B cell (primary cell): ENCODE measurements around the gene SH2D4B. TPM values are rescaled to one million over a fixed set of nuclear protein-coding genes. Genes with fewer than 3 reads are reported as not detected.
"Not testable (repeated sequence)": the region's sequence is repeated elsewhere in the genome, so short reads cannot be mapped to it uniquely, and the experiment has no call there.

Source experiments
- ATAC-seq: fragments of 200-7000 bp; cut with Tn5 transposase; one replicate; pipeline ENCODE4 v1.10.0; 2021; ENCODE audit warnings: low read depth, mild to moderate bottlenecking, moderate number of reproducible peaks, moderate library complexity
- CTCF ChIA-PET: fragments of 350-600 bp; sonication (Branson Sonifier 250); formaldehyde crosslinking; loops from one replicate; lab custom pipeline; 2021; ENCODE audit warnings: antibody characterized with exemption, inconsistent platforms; lab: Charles Lee
- POLR2A ChIA-PET: fragments of 350-600 bp; sonication (Branson Sonifier 250); formaldehyde crosslinking; loops from one replicate; lab custom pipeline; 2021; ENCODE audit warnings: antibody characterized with exemption; lab: Charles Lee
- DNase-seq: peaks from one replicate; pipeline ENCODE4 v3.0.0; 2013
- H2AFZ ChIP-seq: 2 replicates; pipeline ENCODE4 v1.6.1; 2012; ENCODE audit warnings: mild to moderate bottlenecking, low read depth, low read length; ENCODE audit not compliant: insufficient read depth, poor library complexity, severe bottlenecking
- H3K27ac ChIP-seq, 2 donors: 1 replicate in 1 of 2; 2 replicates in 1 of 2; pipeline ENCODE4 v1.5.1; 2012 to 2013; ENCODE audit warnings: low read length in 2 of 2, mild to moderate bottlenecking in 2 of 2, moderate library complexity in 1 of 2
- H3K27me3 ChIP-seq, 4 experiments: fragments of 200-600 bp in 1 of 4; sonication (generic) in 1 of 4; replicated peaks in 1 of 4; 1 replicate in 2 of 4; 2 replicates in 2 of 4; pipeline versions ENCODE4 v1.6.1 to v1.7.0; 2013 to 2016; ENCODE audit warnings: low read length in 3 of 4, mild to moderate bottlenecking in 2 of 4, mixed read lengths in 1 of 4, moderate library complexity in 1 of 4; ENCODE audit not compliant: insufficient read depth in 4 of 4, control insufficient read depth in 3 of 4; ENCODE audit errors: control extremely low read depth in 1 of 4
- H3K36me3 ChIP-seq, 2 experiments: replicated peaks in 1 of 2; 1 replicate in 1 of 2; 2 replicates in 1 of 2; pipeline versions ENCODE4 v1.6.1 to v1.7.1; 2013; ENCODE audit warnings: low read length in 1 of 2; ENCODE audit not compliant: insufficient read depth in 2 of 2, control insufficient read depth in 1 of 2; ENCODE audit errors: control extremely low read depth in 1 of 2, extremely low read depth in 1 of 2
- H3K4me1 ChIP-seq, 2 donors: fragments of 200-600 bp in 1 of 2; sonication (generic) in 1 of 2; 1 replicate in 1 of 2; 2 replicates in 1 of 2; pipeline versions ENCODE4 v1.5.1 to v1.6.1; 2013 to 2017; ENCODE audit warnings: low read length in 2 of 2; ENCODE audit not compliant: control insufficient read depth in 2 of 2, insufficient read depth in 2 of 2
- H3K4me2 ChIP-seq: replicated peaks from 2 replicates; pipeline ENCODE3; 2012; ENCODE audit warnings: mild to moderate bottlenecking, low read depth, low read length; ENCODE audit not compliant: poor library complexity, severe bottlenecking
- H3K4me3 ChIP-seq, 5 experiments: fragments of 200-600 bp in 1 of 5; sonication (generic) in 1 of 5; 1 replicate in 3 of 5; 2 replicates in 2 of 5; pipeline versions ENCODE4 v1.5.1 to v1.7.0; 2011 to 2016; ENCODE audit warnings: low read length in 4 of 5, mild to moderate bottlenecking in 4 of 5, low read depth in 2 of 5, control low read depth in 1 of 5, moderate library complexity in 1 of 5; ENCODE audit not compliant: insufficient read depth in 1 of 5; ENCODE audit errors: control extremely low read depth in 1 of 5, extremely low read depth in 1 of 5
- H3K79me2 ChIP-seq: fragments of 200-600 bp; sonication (generic); one replicate; pipeline ENCODE4 v1.6.0; 2016; ENCODE audit warnings: low read length; ENCODE audit not compliant: control insufficient read depth, insufficient read depth
- H3K9ac ChIP-seq: fragments of 200-600 bp; sonication (generic); 2 replicates; pipeline ENCODE4 v1.6.1; 2017; ENCODE audit warnings: mild to moderate bottlenecking, low read length, moderate library complexity
- H3K9me3 ChIP-seq, 3 donors: one replicate each; pipeline versions ENCODE4 v1.6.1 to v1.7.1; 2013; ENCODE audit warnings: low read length in 2 of 3; ENCODE audit not compliant: control insufficient read depth in 2 of 3, insufficient read depth in 1 of 3; ENCODE audit errors: control extremely low read depth in 1 of 3
- H4K20me1 ChIP-seq: 2 replicates; pipeline ENCODE4 v1.6.0; 2012; ENCODE audit warnings: mild to moderate bottlenecking, low read length; ENCODE audit not compliant: insufficient read depth, control insufficient read depth, poor library complexity, severe bottlenecking
- H3K27ac Mint-ChIP-seq: one replicate; pipeline ENCODE4 v1.8.0; 2021; ENCODE audit warnings: mixed read lengths
- H3K27me3 Mint-ChIP-seq: one replicate; pipeline ENCODE4 v1.8.0; 2021; ENCODE audit warnings: mixed read lengths
- H3K4me1 Mint-ChIP-seq: one replicate; pipeline ENCODE4 v1.8.0; 2021; ENCODE audit warnings: mixed read lengths
- H3K4me3 Mint-ChIP-seq: one replicate; pipeline ENCODE4 v1.8.0; 2021; ENCODE audit warnings: mixed read lengths
- H3K9me3 Mint-ChIP-seq: one replicate; pipeline ENCODE4 v1.8.0; 2022; ENCODE audit warnings: mixed read lengths; ENCODE audit not compliant: insufficient read depth
- CTCF ChIP-seq: fragments of 200-600 bp; IDR thresholded peaks from one replicate; pipeline ENCODE4 v1.8.0; 2022; ENCODE audit warnings: antibody characterized with exemption, mild to moderate bottlenecking
- EZH2 ChIP-seq: IDR thresholded peaks from 2 replicates; pipeline ENCODE4 v1.6.1; 2012; ENCODE audit warnings: borderline replicate concordance, low read depth, mild to moderate bottlenecking, moderate library complexity, low read length; ENCODE audit not compliant: insufficient read depth, poor library complexity, severe bottlenecking
- WGBS: methylation state at CpG from one replicate; pipeline ENCODE4 v1.1.5; 2013; ENCODE audit warnings: missing lambda C conversion rate; ENCODE audit not compliant: insufficient coverage; 5-methylcytosine and 5-hydroxymethylcytosine counted together
- intact Hi-C: fragments of 100-400 bp; cut with micrococcal nuclease; formaldehyde crosslinking; loops from one replicate; pipeline ENCODE4 v1.10.0; 2022
- polyA plus RNA-seq: library from polyadenylated mRNA; depleted of rRNA; stranded (reverse); fragments of >200 nt; gene quantifications from 2 replicates; pipeline ENCODE4 v1.2.3, GENCODE V29; 2012
- total RNA-seq, 2 donors: library from RNA; stranded (reverse); fragments of 120-200 nt in 1 of 2; gene quantifications; 1 replicate in 1 of 2; 2 replicates in 1 of 2; pipeline versions ENCODE4 v1.2.3 to v1.2.4, GENCODE V29; 2013 to 2022

Gene SH2D4B
- total and polyA plus RNA-seq, 2 donors (not counting 1 experiment from before 2014, with no cell fraction given): 0.09 to 0.22 TPM

DNA sequence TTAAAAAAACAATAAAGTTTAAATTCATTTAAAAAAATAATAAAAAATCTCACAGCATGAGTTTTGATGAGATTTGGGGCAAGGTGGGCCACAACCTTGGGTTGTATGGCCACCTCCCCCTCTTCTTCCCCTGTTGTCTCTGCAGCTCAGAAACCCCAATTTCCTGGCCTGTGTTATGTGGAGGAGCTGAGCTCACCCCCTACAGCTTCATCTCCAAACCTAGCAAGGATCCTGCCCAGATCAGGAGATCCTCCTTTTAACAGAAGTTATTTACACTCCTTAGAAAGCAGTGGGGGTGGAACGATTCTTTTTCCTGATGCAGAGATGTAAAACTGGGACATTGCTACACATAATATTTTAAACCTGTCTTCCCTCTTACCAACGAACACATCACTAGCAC, 6.9 kb upstream of the SH2D4B start:
- no peak for DNase-seq
- Histone ChIP-seq H3K79me2 (no peaks in the 10 kb centered on the region), H3K9ac (no peak overlapping the region), H4K20me1 (no peaks in the 10 kb centered on the region), H3K36me3 (no peaks in the 10 kb centered on the region), H3K27me3 (no peaks in the 10 kb centered on the region), H2AFZ (no peak overlapping the region), H3K4me1 (peaks cover 0 to 9% of the 10 kb centered on the region in 2 donors), H3K9me3 (no peaks in the 10 kb centered on the region), H3K27ac (no peak overlapping the region), H3K4me2 (no peak overlapping the region), H3K4me3 (no peak overlapping the region)
- 40% methylated on average over 1 of the region's 2 CpGs for WGBS
- Mint-ChIP-seq H3K27me3 (peaks cover 4% of the 10 kb centered on the region), H3K4me1 (peaks cover 10% of the 10 kb centered on the region), H3K4me3 (no peak overlapping the region), H3K9me3 (no peaks in the 10 kb centered on the region), H3K27ac (no peak overlapping the region)
- POLR2A ChIA-PET: interaction anchor here (0.8 kb wide), 1 partner anchor 72 kb away, joined by 3 read pairs; no protein-coding TSS in a partner anchor
- no peak for ATAC-seq
- intact Hi-C loops: loop anchor here (1.0 to 10.0 kb wide), 2 partner anchors 27 to 134 kb away; no protein-coding TSS in a partner anchor
- CTCF ChIA-PET: interaction anchor here (0.6 to 1.2 kb wide), 3 partner anchors 12 to 52 kb away, joined by 3 read pairs; no protein-coding TSS in a partner anchor
- no peak for TF ChIP-seq CTCF
- TF ChIP-seq EZH2: no peak

- Histone ChIP-seq H3K36me3 (no peaks in the 10 kb centered on the region), H3K9ac (no peak overlapping the region), H3K27ac (no peak overlapping the region), H4K20me1 (no peaks in the 10 kb centered on the region), H3K4me1 (peaks cover 0 to 17% of the 10 kb centered on the region in 2 donors), H3K27me3 (no peaks in the 10 kb centered on the region), H2AFZ (no peak overlapping the region), H3K79me2 (no peaks in the 10 kb centered on the region), H3K9me3 (no peaks in the 10 kb centered on the region), H3K4me2 (no peak overlapping the region), H3K4me3 (no peak overlapping the region)
- Mint-ChIP-seq H3K4me3 (no peak overlapping the region), H3K9me3 (no peaks in the 10 kb centered on the region), H3K27ac (no peak overlapping the region), H3K4me1 (peaks cover 19% of the 10 kb centered on the region), H3K27me3 (peaks cover 4% of the 10 kb centered on the region)
- intact Hi-C loops: loop anchor here (10.0 kb wide), 1 partner anchor 132 kb away; no protein-coding TSS in a partner anchor
- WGBS: 100% methylated on average over 4 of the region's 4 CpGs
- no peak for TF ChIP-seq CTCF
- no peak for TF ChIP-seq EZH2
- DNase-seq (no peak), ATAC-seq (no peak)
- CTCF ChIA-PET: no interaction called here
- POLR2A ChIA-PET: no interaction called here
These were observed 5.1 kb upstream of the SH2D4B start for GRCh38 chr10:80532571-80532970.

DNA sequence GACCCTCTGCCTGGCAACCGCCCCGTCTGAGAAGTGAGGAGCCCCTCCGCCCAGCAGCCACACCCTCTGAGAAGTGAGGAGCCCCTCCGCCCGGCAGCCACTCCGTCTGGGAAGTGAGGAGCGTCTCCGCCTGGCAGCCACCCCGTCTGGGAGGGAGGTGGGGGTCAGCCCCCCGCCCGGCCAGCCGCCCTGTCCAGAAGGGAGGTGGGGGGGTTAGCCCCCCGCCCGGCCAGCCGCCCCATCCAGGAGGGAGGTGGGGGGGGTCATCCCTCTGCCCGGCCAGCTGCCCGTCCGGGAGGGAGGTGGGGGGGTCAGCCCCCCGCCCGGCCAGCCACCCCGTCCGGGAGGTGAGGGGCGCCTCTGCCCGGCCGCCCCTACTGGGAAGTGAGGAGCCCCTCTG, 3.6 kb upstream of the SH2D4B start:
- H3K4me2 ChIP-seq, H3K36me3 ChIP-seq, H3K9me3 Mint-ChIP-seq, H3K27ac Mint-ChIP-seq, POLR2A ChIA-PET, DNase-seq, CTCF ChIA-PET, H3K27ac ChIP-seq, H3K27me3 Mint-ChIP-seq, H3K79me2 ChIP-seq, H2AFZ ChIP-seq, H4K20me1 ChIP-seq, ATAC-seq, H3K4me3 Mint-ChIP-seq, H3K9ac ChIP-seq, H3K4me3 ChIP-seq, H3K9me3 ChIP-seq, H3K27me3 ChIP-seq: not testable (repeated sequence)
- WGBS: no CpG with 5 or more reads among the region's 25 CpGs
- H3K4me1 ChIP-seq: peaks cover 1 to 21% of the 10 kb centered on the region in 2 donors
- intact Hi-C loops: loop anchor here (10.0 kb wide), 1 partner anchor 131 kb away; no protein-coding TSS in a partner anchor
- peaks cover 21% of the 10 kb centered on the region for H3K4me1 Mint-ChIP-seq
